ENCODE data around the gene DMPK. TPM values are rescaled to one million over a fixed set of nuclear protein-coding genes. Genes with fewer than 3 reads are reported as not detected.

DMPK gene
- polyA plus RNA-seq, 1 donor from 2014 or later, result 34.3 TPM

GRCh38 chr19:45747513-45747912 lies 34.8 kb downstream of the DMPK start:
- Histone ChIP-seq H3K27me3 (ENCODE audit: insufficient read depth, low read depth, low read length) (no peaks in the 10 kb centered on the region), H3K79me2 (replicated peaks; ENCODE audit: insufficient read depth, low read length) (no peaks in the 10 kb centered on the region), H3K4me2 (ENCODE audit: low read length) (no peak overlapping the region), H3F3A (ENCODE audit: insufficient read depth, low read length, poor library complexity, severe bottlenecking) (no peaks in the 10 kb centered on the region), H4K20me1 (ENCODE audit: insufficient read depth) (no peaks in the 10 kb centered on the region), H3K4me3 (ENCODE audit: low read length) (no peak overlapping the region), H3K9me3 (ENCODE audit: low read length) (no peaks in the 10 kb centered on the region), H2AFZ (ENCODE audit: low read depth, low read length) (no peak overlapping the region), H3K27ac (ENCODE audit: low read length) (no peak overlapping the region), H3K9ac (ENCODE audit: low read length) (no peak overlapping the region), H3K9me2 (ENCODE audit: insufficient read depth, low read length) (no peaks in the 10 kb centered on the region), H3K36me3 (ENCODE audit: insufficient read depth, low read length) (no peaks in the 10 kb centered on the region)
- no peak for TF ChIP-seq POLR2AphosphoS5 (IDR thresholded peaks at IDR 0.05)
- TF ChIP-seq CTCF (IDR thresholded peaks at IDR 0.05; ENCODE audit: poor library complexity, severe bottlenecking), result no peak
- no peak for TF ChIP-seq MXI1 (conservative IDR thresholded peaks at IDR 0.05; ENCODE audit: poor library complexity, severe bottlenecking)
- TF ChIP-seq SMC3 (conservative IDR thresholded peaks at IDR 0.05; ENCODE audit: poor library complexity), result no peak
- TF ChIP-seq EP300 (conservative IDR thresholded peaks at IDR 0.05; ENCODE audit: poor library complexity, severe bottlenecking), result no peak
- TF ChIP-seq RAD21 (conservative IDR thresholded peaks at IDR 0.05), result no peak
- TF ChIP-seq TAF1 (IDR thresholded peaks at IDR 0.05; ENCODE audit: low read depth), result no peak
- TF ChIP-seq EZH2 (IDR thresholded peaks at IDR 0.05; ENCODE audit: borderline replicate concordance, insufficient read depth, low read length, poor library complexity, severe bottlenecking), result no peak
- TF ChIP-seq REST (IDR thresholded peaks at IDR 0.05; ENCODE audit: borderline replicate concordance), result no peak

GRCh38 chr19:45746866-45747265 lies 35.4 kb downstream of the DMPK start:
- Histone ChIP-seq H3K79me2 (replicated peaks; ENCODE audit: insufficient read depth, low read length) (no peaks in the 10 kb centered on the region), H3K4me3 (ENCODE audit: low read length) (no peak overlapping the region), H3K4me2 (ENCODE audit: low read length) (no peak overlapping the region), H3K9ac (ENCODE audit: low read length) (no peak overlapping the region), H4K20me1 (ENCODE audit: insufficient read depth) (no peaks in the 10 kb centered on the region), H3K36me3 (ENCODE audit: insufficient read depth, low read length) (no peaks in the 10 kb centered on the region), H3K27ac (ENCODE audit: low read length) (no peak overlapping the region), H3K9me3 (ENCODE audit: low read length) (no peaks in the 10 kb centered on the region), H3F3A (ENCODE audit: insufficient read depth, low read length, poor library complexity, severe bottlenecking) (no peaks in the 10 kb centered on the region), H3K9me2 (ENCODE audit: insufficient read depth, low read length) (no peaks in the 10 kb centered on the region), H2AFZ (ENCODE audit: low read depth, low read length) (no peak overlapping the region), H3K27me3 (ENCODE audit: insufficient read depth, low read depth, low read length) (no peaks in the 10 kb centered on the region)
- TF ChIP-seq EZH2 (IDR thresholded peaks at IDR 0.05; ENCODE audit: borderline replicate concordance, insufficient read depth, low read length, poor library complexity, severe bottlenecking), result no peak
- no peak for TF ChIP-seq POLR2AphosphoS5 (IDR thresholded peaks at IDR 0.05)
- no peak for TF ChIP-seq EP300 (conservative IDR thresholded peaks at IDR 0.05; ENCODE audit: poor library complexity, severe bottlenecking)
- TF ChIP-seq MXI1 (conservative IDR thresholded peaks at IDR 0.05; ENCODE audit: poor library complexity, severe bottlenecking), result no peak
- TF ChIP-seq RAD21 (conservative IDR thresholded peaks at IDR 0.05), result no peak
- TF ChIP-seq SMC3 (conservative IDR thresholded peaks at IDR 0.05; ENCODE audit: poor library complexity), result no peak
- no peak for TF ChIP-seq CTCF (IDR thresholded peaks at IDR 0.05; ENCODE audit: poor library complexity, severe bottlenecking)
- no peak for TF ChIP-seq REST (IDR thresholded peaks at IDR 0.05; ENCODE audit: borderline replicate concordance)
- TF ChIP-seq TAF1 (IDR thresholded peaks at IDR 0.05; ENCODE audit: low read depth), result no peak

All from neural cell (in vitro differentiated cells).